Astrocyte (in vitro differentiated cells and primary cell): ENCODE results near the gene PKP4.
"Not testable (repeated sequence)": the region's sequence is repeated elsewhere in the genome, so short reads cannot be mapped to it uniquely, and the experiment has no call there.

Source experiments
- CTCF ChIP-seq: IDR thresholded peaks from 2 replicates; pipeline ENCODE4 v1.5.1; 2011; ENCODE audit warnings: low read depth, mild to moderate bottlenecking, inconsistent platforms, low read length, moderate library complexity; ENCODE audit not compliant: insufficient read depth
- EZH2 ChIP-seq: IDR thresholded peaks from 2 replicates; pipeline ENCODE4 v1.6.1; 2012; ENCODE audit warnings: mild to moderate bottlenecking, low read length, inconsistent platforms; ENCODE audit not compliant: insufficient read depth

GRCh38 chr2:158439062-158439461 lies 17.7 kb upstream of the PKP4 start:
- TF ChIP-seq EZH2, CTCF: not testable (repeated sequence)
